ENCODE results near the gene PLEKHA4. TPM values are rescaled to one million over a fixed set of nuclear protein-coding genes. Genes with fewer than 3 reads are reported as not detected.

The PLEKHA4 gene
- polyA plus RNA-seq, 3 donors: 0.69 to 1.5 (median 1.1) TPM

- intact Hi-C loops (cut with micrococcal nuclease): no loop called here
- Histone ChIP-seq H3K9ac (ENCODE audit: insufficient read depth, low read length, poor library complexity, severe bottlenecking) (no peak overlapping the region), H2AFZ (ENCODE audit: insufficient read depth, low read depth, low read length, poor library complexity, severe bottlenecking) (no peak overlapping the region), H3K79me2 (ENCODE audit: insufficient read depth, low read length) (peaks cover 1% of the 10 kb centered on the region), H3K4me1 (ENCODE audit: control insufficient read depth in 1 of 2, insufficient read depth in 2 of 2, low read length in 2 of 2) (peaks cover 22 to 25% of the 10 kb centered on the region in 2 donors), H3K4me3 (replicated peaks in 1 of 3; ENCODE audit: low read depth in 2 of 3, low read length in 3 of 3) (no peak overlapping the region), H3K4me2 (replicated peaks; ENCODE audit: extremely low read depth, low read length, poor library complexity, severe bottlenecking) (no peak overlapping the region), H3K36me3 (replicated peaks in 1 of 2; ENCODE audit: control insufficient read depth in 1 of 2, insufficient read depth in 2 of 2, low read length in 2 of 2) (no peaks in the 10 kb centered on the region), H3K27ac (ENCODE audit: low read depth in 1 of 2, low read length in 2 of 2) (no peak overlapping the region), H3K27me3 (ENCODE audit: control insufficient read depth in 2 of 2, insufficient read depth in 2 of 2, low read length in 2 of 2) (peaks cover 0 to 6% of the 10 kb centered on the region in 2 donors), H4K20me1 (ENCODE audit: insufficient read depth, low read length) (no peaks in the 10 kb centered on the region), H3K9me3 (replicated peaks in 1 of 2; ENCODE audit: control insufficient read depth in 1 of 2, insufficient read depth in 1 of 2, low read length in 2 of 2) (no peaks in the 10 kb centered on the region)
- Mint-ChIP-seq H3K9me3 (peaks cover 0 to 2% (median 0%) of the 10 kb centered on the region in 7 donors), H3K4me3 (no peak overlapping the region), H3K36me3 (no peaks in the 10 kb centered on the region), H3K27ac (peak overlapping the region in 1 of 7 donors; percentile 51), H3K27me3 (ENCODE audit: low read depth in 3 of 3) (peaks cover 2 to 16% (median 10%) of the 10 kb centered on the region in 3 donors), H3K4me1 (peaks cover 20% of the 10 kb centered on the region)
- TF ChIP-seq CTCF (IDR thresholded peaks at IDR 0.05): no peak
- WGBS (ENCODE audit: insufficient coverage): 94% methylated on average over 4 of the region's 6 CpGs
- no peak for DNase-seq
Observed at GRCh38 chr19:48814895-48815294, 53.5 kb downstream of the PLEKHA4 start.

- no peak for DNase-seq
- Mint-ChIP-seq H3K9me3 (peaks cover 0 to 2% (median 0%) of the 10 kb centered on the region in 7 donors), H3K27me3 (ENCODE audit: low read depth in 3 of 3) (peaks cover 0 to 16% (median 10%) of the 10 kb centered on the region in 3 donors), H3K27ac (no peak overlapping the region), H3K4me3 (no peak overlapping the region), H3K36me3 (no peaks in the 10 kb centered on the region), H3K4me1 (peaks cover 26% of the 10 kb centered on the region)
- no peak overlapping the region for H3K4me3 ChIP-seq (replicated peaks in 1 of 3; ENCODE audit: low read depth in 2 of 3, low read length in 3 of 3)
- no peaks in the 10 kb centered on the region for H3K9me3 ChIP-seq (replicated peaks in 1 of 2; ENCODE audit: control insufficient read depth in 1 of 2, insufficient read depth in 1 of 2, low read length in 2 of 2)
- intact Hi-C loops (cut with micrococcal nuclease): no loop called here
- H3K4me1 ChIP-seq (ENCODE audit: control insufficient read depth in 1 of 2, insufficient read depth in 2 of 2, low read length in 2 of 2): peaks cover 24 to 31% of the 10 kb centered on the region in 2 donors
- H3K79me2 ChIP-seq (ENCODE audit: insufficient read depth, low read length): peaks cover 7% of the 10 kb centered on the region
- H3K4me2 ChIP-seq (replicated peaks; ENCODE audit: extremely low read depth, low read length, poor library complexity, severe bottlenecking): no peak overlapping the region
- H2AFZ ChIP-seq (ENCODE audit: insufficient read depth, low read depth, low read length, poor library complexity, severe bottlenecking): no peak overlapping the region
- H3K27ac ChIP-seq (ENCODE audit: low read depth in 1 of 2, low read length in 2 of 2): no peak overlapping the region
- WGBS (ENCODE audit: insufficient coverage): 94% methylated on average over 11 of the region's 21 CpGs
- peak; percentile 15 for TF ChIP-seq CTCF (IDR thresholded peaks at IDR 0.05)
- H3K27me3 ChIP-seq (ENCODE audit: control insufficient read depth in 2 of 2, insufficient read depth in 2 of 2, low read length in 2 of 2): peaks cover 0 to 6% of the 10 kb centered on the region in 2 donors
- H3K9ac ChIP-seq (ENCODE audit: insufficient read depth, low read length, poor library complexity, severe bottlenecking): no peak overlapping the region
- no peaks in the 10 kb centered on the region for H3K36me3 ChIP-seq (replicated peaks in 1 of 2; ENCODE audit: control insufficient read depth in 1 of 2, insufficient read depth in 2 of 2, low read length in 2 of 2)
- H4K20me1 ChIP-seq (ENCODE audit: insufficient read depth, low read length): no peaks in the 10 kb centered on the region
Observed at GRCh38 chr19:48813123-48813913, 55.1 kb downstream of the PLEKHA4 start.
